Esophagus squamous epithelium (tissue), 4 donors: ENCODE results near the gene PFDN1.

Experiments used
- CTCF ChIP-seq, 6 experiments: fragments of 450-650 bp in 4 of 6; fragments of 200-600 bp in 2 of 6; sonication (generic) in 2 of 6; IDR thresholded peaks; one replicate each; pipeline ENCODE4 v1.5.1; 2016 to 2019; ENCODE audit warnings: antibody characterized with exemption in 6 of 6, mild to moderate bottlenecking in 4 of 6, moderate library complexity in 4 of 6
- POLR2A ChIP-seq, 4 donors: fragments of 450-650 bp; IDR thresholded peaks; one replicate each; pipeline ENCODE4 v1.6.1; 2017; ENCODE audit warnings: antibody characterized with exemption in 4 of 4, mild to moderate bottlenecking in 4 of 4, moderate library complexity in 3 of 4

GRCh38 chr5:140215276-140215675 lies 87.6 kb downstream of the PFDN1 start:
- TF ChIP-seq CTCF (IDR thresholded peaks at IDR 0.05) (no peak), POLR2A (IDR thresholded peaks at IDR 0.05) (no peak)
